ENCODE data around the gene SETD2.

DNA sequence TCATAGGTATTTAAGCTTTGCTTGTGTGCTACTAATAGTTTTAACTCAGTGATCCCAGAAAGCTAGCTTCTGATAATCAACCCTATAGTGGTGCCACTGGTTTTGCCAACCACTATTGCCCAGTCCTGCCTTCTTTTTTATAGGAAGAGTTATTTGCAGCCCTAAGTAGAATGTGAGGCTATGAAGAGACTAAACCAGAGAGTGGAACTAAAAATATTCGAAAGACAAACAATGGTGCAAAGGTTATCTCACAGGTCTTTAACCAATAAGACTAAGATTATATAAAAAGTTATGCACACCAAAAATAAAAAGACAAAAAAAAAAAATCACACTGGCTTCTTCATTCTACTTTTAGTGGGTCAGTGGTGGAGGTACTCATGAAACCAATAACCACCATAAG, 98.9 kb downstream of the SETD2 start:
- TF ChIP-seq, protein P1, sequence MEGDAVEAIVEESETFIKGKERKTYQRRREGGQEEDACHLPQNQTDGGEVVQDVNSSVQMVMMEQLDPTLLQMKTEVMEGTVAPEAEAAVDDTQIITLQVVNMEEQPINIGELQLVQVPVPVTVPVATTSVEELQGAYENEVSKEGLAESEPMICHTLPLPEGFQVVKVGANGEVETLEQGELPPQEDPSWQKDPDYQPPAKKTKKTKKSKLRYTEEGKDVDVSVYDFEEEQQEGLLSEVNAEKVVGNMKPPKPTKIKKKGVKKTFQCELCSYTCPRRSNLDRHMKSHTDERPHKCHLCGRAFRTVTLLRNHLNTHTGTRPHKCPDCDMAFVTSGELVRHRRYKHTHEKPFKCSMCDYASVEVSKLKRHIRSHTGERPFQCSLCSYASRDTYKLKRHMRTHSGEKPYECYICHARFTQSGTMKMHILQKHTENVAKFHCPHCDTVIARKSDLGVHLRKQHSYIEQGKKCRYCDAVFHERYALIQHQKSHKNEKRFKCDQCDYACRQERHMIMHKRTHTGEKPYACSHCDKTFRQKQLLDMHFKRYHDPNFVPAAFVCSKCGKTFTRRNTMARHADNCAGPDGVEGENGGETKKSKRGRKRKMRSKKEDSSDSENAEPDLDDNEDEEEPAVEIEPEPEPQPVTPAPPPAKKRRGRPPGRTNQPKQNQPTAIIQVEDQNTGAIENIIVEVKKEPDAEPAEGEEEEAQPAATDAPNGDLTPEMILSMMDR (conservative IDR thresholded peaks at IDR 0.05 in 1 of 2, IDR thresholded peaks at IDR 0.05 in 1 of 2; ENCODE audit: low read depth in 1 of 2, low read length in 2 of 2), result no peak
- TF ChIP-seq EZH2 (IDR thresholded peaks at IDR 0.05; ENCODE audit: low read length, missing control alignments), result no peak

All from fibroblast of lung (primary cell).